CD14-positive monocyte (primary cell): ENCODE results near the gene CTTN. TPM values are rescaled to one million over a fixed set of nuclear protein-coding genes. Genes with fewer than 3 reads are reported as not detected.
A peak's percentile ranks its signal among the peaks of the same experiment; 100 is the strongest.

Experiments
- DNase-seq, 3 donors: peaks; one replicate each; pipeline ENCODE4 v3.0.0-alpha.2; 2011 to 2022
- H2AFZ ChIP-seq: 2 replicates; pipeline ENCODE4 v1.6.0; 2012; ENCODE audit warnings: mild to moderate bottlenecking, low read depth, low read length, inconsistent platforms; ENCODE audit not compliant: insufficient read depth, poor library complexity, severe bottlenecking
- H3K27ac ChIP-seq, 2 donors: 1 replicate in 1 of 2; 2 replicates in 1 of 2; pipeline ENCODE4 v1.5.1; 2012 to 2013; ENCODE audit warnings: low read length in 2 of 2, control low read depth in 1 of 2, inconsistent platforms in 1 of 2, low read depth in 1 of 2, mild to moderate bottlenecking in 1 of 2
- H3K27me3 ChIP-seq, 2 donors: one replicate each; pipeline versions ENCODE4 v1.6.0 to v1.6.1; 2011 to 2013; ENCODE audit warnings: low read length in 2 of 2; ENCODE audit not compliant: control insufficient read depth in 2 of 2, insufficient read depth in 2 of 2
- H3K36me3 ChIP-seq, 2 donors: replicated peaks in 1 of 2; 1 replicate in 1 of 2; 2 replicates in 1 of 2; pipeline versions ENCODE4 v1.5.1 to v1.6.1; 2012 to 2013; ENCODE audit warnings: low read length in 2 of 2, control low read depth in 1 of 2, inconsistent platforms in 1 of 2, mild to moderate bottlenecking in 1 of 2; ENCODE audit not compliant: insufficient read depth in 2 of 2, control insufficient read depth in 1 of 2
- H3K4me1 ChIP-seq, 2 donors: 1 replicate in 1 of 2; 2 replicates in 1 of 2; pipeline versions ENCODE4 v1.5.1 to v1.6.1; 2012 to 2013; ENCODE audit warnings: low read length in 2 of 2, control low read depth in 1 of 2, inconsistent platforms in 1 of 2, mild to moderate bottlenecking in 1 of 2, moderate library complexity in 1 of 2; ENCODE audit not compliant: insufficient read depth in 2 of 2, control insufficient read depth in 1 of 2
- H3K4me2 ChIP-seq: replicated peaks from 2 replicates; pipeline ENCODE3; 2012; ENCODE audit warnings: low read length, moderate library complexity, mild to moderate bottlenecking; ENCODE audit not compliant: poor library complexity, severe bottlenecking; ENCODE audit errors: extremely low read depth
- H3K4me3 ChIP-seq, 3 experiments: fragments of 200-600 bp in 1 of 3; sonication (generic) in 1 of 3; replicated peaks in 1 of 3; 1 replicate in 2 of 3; 2 replicates in 1 of 3; pipeline ENCODE4 v1.5.1; 2011 to 2013; ENCODE audit warnings: low read length in 3 of 3, mild to moderate bottlenecking in 3 of 3, control low read depth in 2 of 3, low read depth in 2 of 3, inconsistent platforms in 1 of 3, moderate library complexity in 1 of 3
- H3K79me2 ChIP-seq: 2 replicates; pipeline ENCODE4 v1.6.0; 2012; ENCODE audit warnings: mild to moderate bottlenecking, control low read depth, inconsistent platforms, low read length, moderate library complexity; ENCODE audit not compliant: insufficient read depth
- H3K9ac ChIP-seq: 2 replicates; pipeline ENCODE4 v1.6.0; 2017; ENCODE audit warnings: low read length, mild to moderate bottlenecking; ENCODE audit not compliant: insufficient read depth, poor library complexity, severe bottlenecking
- H3K9me3 ChIP-seq, 2 donors: replicated peaks in 1 of 2; 1 replicate in 1 of 2; 2 replicates in 1 of 2; pipeline versions ENCODE4 v1.5.1 to v1.6.1; 2012 to 2013; ENCODE audit warnings: low read length in 2 of 2, control low read depth in 1 of 2; ENCODE audit not compliant: control insufficient read depth in 1 of 2, insufficient read depth in 1 of 2
- H4K20me1 ChIP-seq: 2 replicates; pipeline ENCODE4 v1.6.0; 2012; ENCODE audit warnings: mild to moderate bottlenecking, low read length, control low read depth, moderate library complexity; ENCODE audit not compliant: insufficient read depth
- H3K27ac Mint-ChIP-seq, 7 donors: one replicate each; pipeline ENCODE4 v1.8.0; 2020; ENCODE audit warnings: mild to moderate bottlenecking in 7 of 7, mixed read lengths in 7 of 7, moderate library complexity in 6 of 7, inconsistent platforms in 2 of 7
- H3K27me3 Mint-ChIP-seq, 3 donors: one replicate each; pipeline ENCODE4 v1.8.0; 2021 to 2022; ENCODE audit warnings: low read depth in 3 of 3, mild to moderate bottlenecking in 3 of 3, mixed read lengths in 3 of 3, moderate library complexity in 3 of 3, inconsistent platforms in 1 of 3
- H3K36me3 Mint-ChIP-seq, 2 donors: one replicate each; pipeline ENCODE4 v1.8.0; 2020; ENCODE audit warnings: mixed read lengths in 2 of 2, inconsistent platforms in 1 of 2, mild to moderate bottlenecking in 1 of 2
- H3K4me1 Mint-ChIP-seq: one replicate; pipeline ENCODE4 v1.8.0; 2020; ENCODE audit warnings: mild to moderate bottlenecking, mixed read lengths
- H3K4me3 Mint-ChIP-seq, 2 donors: one replicate each; pipeline ENCODE4 v1.8.0; 2020; ENCODE audit warnings: mild to moderate bottlenecking in 2 of 2, mixed read lengths in 2 of 2, moderate library complexity in 1 of 2
- H3K9me3 Mint-ChIP-seq, 7 donors: one replicate each; pipeline ENCODE4 v1.8.0; 2020 to 2022; ENCODE audit warnings: mixed read lengths in 7 of 7, mild to moderate bottlenecking in 6 of 7, moderate library complexity in 6 of 7, inconsistent platforms in 2 of 7
- CTCF ChIP-seq: fragments of 200-600 bp; IDR thresholded peaks from one replicate; pipeline ENCODE4 v1.8.0; 2022; ENCODE audit warnings: antibody characterized with exemption, mild to moderate bottlenecking
- WGBS: methylation state at CpG from one replicate; pipeline ENCODE4 v1.1.5; 2013; ENCODE audit warnings: missing lambda C conversion rate; ENCODE audit not compliant: insufficient coverage; 5-methylcytosine and 5-hydroxymethylcytosine counted together
- intact Hi-C, 2 donors: fragments of 100-400 bp; cut with micrococcal nuclease; formaldehyde crosslinking; loops; one replicate each; pipeline versions ENCODE4 v1.15.0 to v1.15.1; 2023
- polyA plus RNA-seq, 3 donors: library from polyadenylated mRNA; depleted of rRNA in 1 of 3; unstranded in 2 of 3; stranded (reverse) in 1 of 3; fragments of 300-500 nt in 2 of 3; fragments of >200 nt in 1 of 3; fragmentation: Illumina TruSeq in 2 of 3; gene quantifications; 1 replicate in 2 of 3; 2 replicates in 1 of 3; pipeline ENCODE4 v1.2.3, GENCODE V29; 2012 to 2021

The CTTN gene
- polyA plus RNA-seq, 3 donors: 0.05 to 0.11 TPM; not detected in 1

- H3K4me2 ChIP-seq: peak overlapping the region; percentile 41
- H2AFZ ChIP-seq: no peak overlapping the region
- peaks cover 16% of the 10 kb centered on the region for H3K4me1 Mint-ChIP-seq
- peaks cover 0 to 4% (median 2%) of the 10 kb centered on the region in 7 donors for H3K9me3 Mint-ChIP-seq
- H3K27ac ChIP-seq: no peak overlapping the region
- H3K4me3 Mint-ChIP-seq: peak overlapping the region in 1 of 2 donors; percentile 82
- WGBS: 81% methylated on average over 7 of the region's 10 CpGs
- peaks cover 0 to 2% of the 10 kb centered on the region in 2 donors for H3K36me3 Mint-ChIP-seq
- H3K9me3 ChIP-seq: peaks cover 0 to 9% of the 10 kb centered on the region in 2 donors
- H3K27me3 Mint-ChIP-seq: peaks cover 88 to 99% (median 95%) of the 10 kb centered on the region in 3 donors
- peaks cover 14 to 16% of the 10 kb centered on the region in 2 donors for H3K4me1 ChIP-seq
- no peaks in the 10 kb centered on the region for H3K79me2 ChIP-seq
- intact Hi-C loops: no loop called here
- H3K4me3 ChIP-seq: no peak overlapping the region
- H3K9ac ChIP-seq: no peak overlapping the region
- H3K27me3 ChIP-seq: peaks cover 32 to 96% of the 10 kb centered on the region in 2 donors
- H4K20me1 ChIP-seq: peaks cover 17% of the 10 kb centered on the region
- DNase-seq: no peak
- H3K36me3 ChIP-seq: no peaks in the 10 kb centered on the region
- peak; percentile 14 for TF ChIP-seq CTCF
- peak overlapping the region in 3 of 7 donors; percentile 21 to 60 (median 58) for H3K27ac Mint-ChIP-seq
Measured at GRCh38 chr11:70415191-70415590, 16.9 kb downstream of the CTTN start.

GRCh38 chr11:70415642-70416395 lies 17.5 kb downstream of the CTTN start:
- 29% methylated on average over 16 of the region's 25 CpGs for WGBS
- TF ChIP-seq CTCF: no peak
- H3K9me3 ChIP-seq: peaks cover 0 to 6% of the 10 kb centered on the region in 2 donors
- no peaks in the 10 kb centered on the region for H3K79me2 ChIP-seq
- H2AFZ ChIP-seq: no peak overlapping the region
- peaks cover 87 to 99% (median 95%) of the 10 kb centered on the region in 3 donors for H3K27me3 Mint-ChIP-seq
- H3K4me2 ChIP-seq: peak overlapping the region; percentile 41
- H3K4me3 ChIP-seq: peak overlapping the region in 1 of 3 experiments; percentile 11
- intact Hi-C loops: loop anchor here in 1 of 2 donors (1.0 kb wide), 1 partner anchor 16 kb away; no protein-coding TSS in a partner anchor
- H3K36me3 Mint-ChIP-seq: peaks cover 0 to 2% of the 10 kb centered on the region in 2 donors
- peaks cover 14 to 16% of the 10 kb centered on the region in 2 donors for H3K4me1 ChIP-seq
- peaks cover 0 to 4% (median 2%) of the 10 kb centered on the region in 7 donors for H3K9me3 Mint-ChIP-seq
- H4K20me1 ChIP-seq: peaks cover 16% of the 10 kb centered on the region
- H3K27me3 ChIP-seq: peaks cover 28 to 96% of the 10 kb centered on the region in 2 donors
- no peaks in the 10 kb centered on the region for H3K36me3 ChIP-seq
- no peak overlapping the region for H3K27ac ChIP-seq
- peak overlapping the region in 6 of 7 donors; percentile 42 to 89 (median 59) for H3K27ac Mint-ChIP-seq
- peak; percentile 53 to 85 (median 81) for DNase-seq
- H3K4me1 Mint-ChIP-seq: peaks cover 16% of the 10 kb centered on the region
- peak overlapping the region; percentile 64 to 82 for H3K4me3 Mint-ChIP-seq
- no peak overlapping the region for H3K9ac ChIP-seq
